ENCODE results near the gene DDAH1. TPM values are rescaled to one million over a fixed set of nuclear protein-coding genes. Genes with fewer than 3 reads are reported as not detected.
A peak's percentile ranks its signal among the peaks of the same experiment; 100 is the strongest.

The DDAH1 gene
- total RNA-seq, 1 experiment from 2014 or later, result 87.9 TPM

DNA sequence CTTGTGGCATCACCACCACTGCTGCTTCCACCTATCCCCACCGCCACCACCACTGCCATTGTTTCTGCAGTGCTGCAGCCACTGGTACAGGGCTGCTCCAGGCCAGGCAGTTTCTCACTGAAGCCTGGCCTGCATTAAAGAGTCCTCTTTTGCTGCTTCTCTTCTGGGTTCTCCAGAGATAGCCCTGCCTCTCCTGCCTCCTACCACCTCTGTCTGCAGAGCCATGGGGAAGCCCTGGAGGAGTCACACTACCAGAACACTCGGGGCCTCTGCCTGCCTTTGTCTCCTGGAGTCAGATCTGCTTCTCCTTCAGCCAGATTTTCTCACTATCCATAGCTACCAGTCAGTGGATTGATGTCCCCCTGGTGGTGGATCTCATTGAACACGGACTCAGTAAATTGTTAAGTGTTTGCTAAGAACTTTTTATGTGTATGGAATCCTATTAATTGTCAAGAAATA, 37.7 kb upstream of the DDAH1 start:
- Mint-ChIP-seq H3K27ac (ENCODE audit: unreplicated experiment) (peak overlapping the region; percentile 91), H3K36me3 (ENCODE audit: insufficient read depth, unreplicated experiment) (no peaks in the 10 kb centered on the region), H3K4me3 (ENCODE audit: unreplicated experiment) (peak overlapping the region; percentile 48), H3K4me1 (ENCODE audit: low read depth, unreplicated experiment) (peaks cover 14% of the 10 kb centered on the region), H3K9me3 (ENCODE audit: unreplicated experiment) (peaks cover 9% of the 10 kb centered on the region), H3K27me3 (ENCODE audit: insufficient read depth, unreplicated experiment) (no peaks in the 10 kb centered on the region)
- CTCF ChIA-PET, result interaction anchor here (0.6 to 1.3 kb wide), 7 partner anchors 48 to 195 kb away, joined by 3 to 5 read pairs (median 3); partner anchors contain the start of gene CCN1
- peak; percentile 51 to 57 for DNase-seq
- TF ChIP-seq, protein P1, sequence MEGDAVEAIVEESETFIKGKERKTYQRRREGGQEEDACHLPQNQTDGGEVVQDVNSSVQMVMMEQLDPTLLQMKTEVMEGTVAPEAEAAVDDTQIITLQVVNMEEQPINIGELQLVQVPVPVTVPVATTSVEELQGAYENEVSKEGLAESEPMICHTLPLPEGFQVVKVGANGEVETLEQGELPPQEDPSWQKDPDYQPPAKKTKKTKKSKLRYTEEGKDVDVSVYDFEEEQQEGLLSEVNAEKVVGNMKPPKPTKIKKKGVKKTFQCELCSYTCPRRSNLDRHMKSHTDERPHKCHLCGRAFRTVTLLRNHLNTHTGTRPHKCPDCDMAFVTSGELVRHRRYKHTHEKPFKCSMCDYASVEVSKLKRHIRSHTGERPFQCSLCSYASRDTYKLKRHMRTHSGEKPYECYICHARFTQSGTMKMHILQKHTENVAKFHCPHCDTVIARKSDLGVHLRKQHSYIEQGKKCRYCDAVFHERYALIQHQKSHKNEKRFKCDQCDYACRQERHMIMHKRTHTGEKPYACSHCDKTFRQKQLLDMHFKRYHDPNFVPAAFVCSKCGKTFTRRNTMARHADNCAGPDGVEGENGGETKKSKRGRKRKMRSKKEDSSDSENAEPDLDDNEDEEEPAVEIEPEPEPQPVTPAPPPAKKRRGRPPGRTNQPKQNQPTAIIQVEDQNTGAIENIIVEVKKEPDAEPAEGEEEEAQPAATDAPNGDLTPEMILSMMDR (IDR thresholded peaks at IDR 0.05; ENCODE audit: insufficient read depth in 1 of 2, low read depth in 1 of 2, low read length in 1 of 2, severe bottlenecking in 1 of 2, unreplicated experiment in 1 of 2), result peak in 1 of 2 experiments; percentile 54
- Histone ChIP-seq H3K4me3 (ENCODE audit: low read depth, low read length) (no peak overlapping the region), H3K4me1 (peaks cover 15% of the 10 kb centered on the region), H3K9me3 (no peaks in the 10 kb centered on the region), H3K27me3 (replicated peaks; ENCODE audit: control insufficient read depth, insufficient read depth, low read length) (no peaks in the 10 kb centered on the region), H3K36me3 (ENCODE audit: control insufficient read depth, insufficient read depth, low read length) (no peaks in the 10 kb centered on the region)
- intact Hi-C loops (cut with micrococcal nuclease; ENCODE audit: unreplicated experiment), result loop anchor here (1.0 kb wide), 2 partner anchors 158 to 194 kb away; no protein-coding TSS in a partner anchor
- BruUV-seq (replicated peaks), result no TSS peak
- POLR2A ChIA-PET, result interaction anchor here (0.6 kb wide), 1 partner anchor 68 kb away, joined by 4 read pairs; no protein-coding TSS in a partner anchor

DNA sequence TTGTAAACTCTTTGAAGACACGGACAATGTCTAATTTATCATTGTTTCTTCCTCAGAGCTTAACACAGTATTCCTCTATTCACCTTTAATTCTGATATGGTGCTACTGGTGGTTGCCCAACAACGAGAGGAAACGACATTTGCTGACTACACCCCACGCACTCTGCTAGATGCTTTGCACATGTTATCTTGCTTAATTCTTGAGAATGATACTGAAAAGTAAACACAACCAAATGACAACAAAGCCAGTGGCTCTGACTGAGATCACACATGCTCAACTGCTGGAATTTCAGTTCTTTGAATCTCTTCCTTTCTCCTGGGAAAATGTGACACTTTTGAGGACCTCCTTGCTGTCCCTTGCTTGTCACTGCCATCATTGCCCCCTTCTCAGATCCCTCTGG, 37.2 kb upstream of the DDAH1 start:
- CTCF ChIA-PET, result interaction anchor here (0.6 to 1.3 kb wide), 7 partner anchors 49 to 194 kb away, joined by 3 to 5 read pairs (median 3); partner anchors contain the start of gene CCN1
- POLR2A ChIA-PET, result no interaction called here
- intact Hi-C loops (cut with micrococcal nuclease; ENCODE audit: unreplicated experiment), result loop anchor here (1.0 kb wide), 2 partner anchors 158 to 194 kb away; no protein-coding TSS in a partner anchor
- TF ChIP-seq, protein P1 (IDR thresholded peaks at IDR 0.05; ENCODE audit: insufficient read depth in 1 of 2, low read depth in 1 of 2, low read length in 1 of 2, severe bottlenecking in 1 of 2, unreplicated experiment in 1 of 2), result no peak
- no peak overlapping the region for H3K4me3 ChIP-seq (ENCODE audit: low read depth, low read length)
- H3K4me3 Mint-ChIP-seq (ENCODE audit: unreplicated experiment), result peak overlapping the region; percentile 48
- H3K9me3 ChIP-seq, result no peaks in the 10 kb centered on the region
- DNase-seq, result peak in 1 of 2 experiments; percentile 3
- H3K27me3 Mint-ChIP-seq (ENCODE audit: insufficient read depth, unreplicated experiment), result no peaks in the 10 kb centered on the region
- peak overlapping the region; percentile 91 for H3K27ac Mint-ChIP-seq (ENCODE audit: unreplicated experiment)
- peaks cover 9% of the 10 kb centered on the region for H3K9me3 Mint-ChIP-seq (ENCODE audit: unreplicated experiment)
- H3K4me1 Mint-ChIP-seq (ENCODE audit: low read depth, unreplicated experiment), result peaks cover 14% of the 10 kb centered on the region
- H3K4me1 ChIP-seq, result peaks cover 15% of the 10 kb centered on the region
- no peaks in the 10 kb centered on the region for H3K27me3 ChIP-seq (replicated peaks; ENCODE audit: control insufficient read depth, insufficient read depth, low read length)
- no peaks in the 10 kb centered on the region for H3K36me3 ChIP-seq (ENCODE audit: control insufficient read depth, insufficient read depth, low read length)
- H3K36me3 Mint-ChIP-seq (ENCODE audit: insufficient read depth, unreplicated experiment), result no peaks in the 10 kb centered on the region
- no TSS peak for BruUV-seq (replicated peaks)

DNA sequence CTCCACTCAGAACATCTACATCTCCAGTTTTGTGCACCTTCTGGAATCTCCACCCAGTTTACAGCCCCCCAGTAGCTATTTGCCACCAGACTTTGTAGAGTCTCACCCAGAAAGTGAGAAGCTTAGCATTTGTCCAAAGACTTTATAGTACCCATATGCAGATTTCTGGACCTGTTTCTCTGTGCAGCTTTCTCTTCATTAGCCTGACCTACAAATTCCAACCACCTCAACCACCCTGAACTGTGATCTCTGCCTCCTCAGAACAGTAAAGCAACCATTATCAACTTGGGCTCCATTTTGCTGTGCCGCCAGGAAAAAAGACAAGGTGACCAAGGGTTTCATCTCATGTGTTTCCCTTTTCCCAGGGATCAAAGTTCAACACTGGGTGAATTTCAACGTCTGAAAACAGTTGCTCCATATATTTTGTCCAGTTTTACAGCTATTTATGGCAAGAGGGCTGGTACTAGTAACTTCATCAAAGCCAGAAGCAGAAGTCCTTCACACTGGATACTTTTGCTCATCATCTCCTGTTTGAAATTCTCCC, 36.5 kb upstream of the DDAH1 start:
- H3K27me3 Mint-ChIP-seq (ENCODE audit: insufficient read depth, unreplicated experiment), result no peaks in the 10 kb centered on the region
- ChIA-PET CTCF (no interaction called here), POLR2A (no interaction called here)
- intact Hi-C loops (cut with micrococcal nuclease; ENCODE audit: unreplicated experiment), result no loop called here
- DNase-seq, result no peak
- peaks cover 9% of the 10 kb centered on the region for H3K9me3 Mint-ChIP-seq (ENCODE audit: unreplicated experiment)
- Histone ChIP-seq H3K27me3 (replicated peaks; ENCODE audit: control insufficient read depth, insufficient read depth, low read length) (no peaks in the 10 kb centered on the region), H3K36me3 (ENCODE audit: control insufficient read depth, insufficient read depth, low read length) (no peaks in the 10 kb centered on the region), H3K9me3 (no peaks in the 10 kb centered on the region), H3K4me1 (peaks cover 15% of the 10 kb centered on the region), H3K4me3 (ENCODE audit: low read depth, low read length) (no peak overlapping the region)
- peaks cover 14% of the 10 kb centered on the region for H3K4me1 Mint-ChIP-seq (ENCODE audit: low read depth, unreplicated experiment)
- TF ChIP-seq, protein P1 (IDR thresholded peaks at IDR 0.05; ENCODE audit: insufficient read depth in 1 of 2, low read depth in 1 of 2, low read length in 1 of 2, severe bottlenecking in 1 of 2, unreplicated experiment in 1 of 2), result no peak
- no TSS peak for BruUV-seq (replicated peaks)
- no peaks in the 10 kb centered on the region for H3K36me3 Mint-ChIP-seq (ENCODE audit: insufficient read depth, unreplicated experiment)
- peak overlapping the region; percentile 91 for H3K27ac Mint-ChIP-seq (ENCODE audit: unreplicated experiment)
- H3K4me3 Mint-ChIP-seq (ENCODE audit: unreplicated experiment), result no peak overlapping the region

Data from Caco-2 (cell line).